ENCODE measurements around the gene ATP7A. TPM values are rescaled to one million over a fixed set of nuclear protein-coding genes. Genes with fewer than 3 reads are reported as not detected.

ATP7A gene
- total RNA-seq, 2 experiments from 2014 or later = 13.4 to 13.5 TPM

DNA sequence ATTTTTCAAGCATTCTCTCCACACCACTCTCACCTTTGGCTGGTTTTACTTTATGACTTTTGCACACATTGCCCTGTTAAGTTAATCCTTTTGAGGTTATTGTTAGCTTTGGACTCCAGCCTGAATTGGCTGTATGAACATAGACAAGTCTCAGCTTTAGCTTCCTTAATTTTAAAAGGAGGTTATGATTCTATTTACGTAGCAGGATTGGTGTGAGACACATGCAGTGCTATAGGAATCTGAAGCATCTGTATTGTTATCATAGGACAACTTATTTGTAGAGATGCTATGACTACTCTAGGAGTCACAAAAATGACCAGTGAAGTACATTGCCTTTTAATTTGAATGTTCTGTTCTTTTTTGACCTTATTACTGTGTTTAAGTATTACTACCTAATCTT is 43.2 kb downstream of the ATP7A start:
- no peak for ATAC-seq (ENCODE audit: low read depth)
- Mint-ChIP-seq H3K9me3 (peaks cover 2% of the 10 kb centered on the region), H3K4me3 (no peak overlapping the region), H3K27ac (no peak overlapping the region), H3K27me3 (no peaks in the 10 kb centered on the region), H3K4me1 (peaks cover 12% of the 10 kb centered on the region), H3K36me3 (peaks cover 12% of the 10 kb centered on the region)
- no peak for DNase-seq
- POLR2A ChIA-PET = no interaction called here

DNA sequence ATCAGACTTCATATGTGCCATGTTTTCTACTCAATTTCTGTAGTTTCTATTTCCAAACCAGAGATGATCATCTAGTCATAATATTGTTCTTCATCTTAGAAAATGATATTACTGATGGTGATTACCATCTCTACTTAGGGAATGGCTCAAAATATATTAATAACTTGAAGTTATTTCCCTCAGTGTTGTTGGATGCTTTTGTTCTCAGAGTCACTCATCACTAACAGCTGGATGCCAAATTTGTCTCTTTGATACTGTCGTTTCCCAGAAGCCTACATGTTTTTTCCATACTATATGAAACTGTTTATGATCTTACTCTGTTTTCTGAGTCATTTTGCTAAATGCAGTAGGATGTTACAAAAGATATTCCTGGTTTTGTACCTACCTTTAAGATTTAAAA is 50.1 kb downstream of the ATP7A start:
- DNase-seq = no peak
- no peaks in the 10 kb centered on the region for H3K27me3 Mint-ChIP-seq
- H3K9me3 Mint-ChIP-seq = peaks cover 2% of the 10 kb centered on the region
- POLR2A ChIA-PET = no interaction called here
- no peak for ATAC-seq (ENCODE audit: low read depth)
- peak overlapping the region; percentile 16 for H3K4me3 Mint-ChIP-seq
- H3K36me3 Mint-ChIP-seq = peaks cover 17% of the 10 kb centered on the region
- H3K27ac Mint-ChIP-seq = no peak overlapping the region
- H3K4me1 Mint-ChIP-seq = peaks cover 19% of the 10 kb centered on the region

DNA sequence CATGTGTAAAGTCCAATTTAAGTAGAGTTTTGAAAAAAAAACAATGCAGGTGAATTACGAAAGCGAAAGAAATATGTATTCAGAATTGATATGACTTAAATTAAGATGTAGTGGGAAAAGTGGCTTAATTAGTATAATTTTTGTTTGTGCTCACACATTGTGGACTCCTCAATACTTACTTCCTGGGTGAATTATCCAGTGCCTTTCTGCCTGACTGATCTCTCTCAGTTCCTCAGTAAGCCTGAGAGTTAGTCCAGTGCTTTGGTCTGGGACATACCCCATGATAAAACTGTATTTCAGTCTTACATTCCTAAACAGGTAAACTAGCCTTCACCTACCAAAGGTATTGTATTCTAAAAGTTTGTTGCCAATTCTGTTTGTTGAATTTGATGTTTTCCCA is 50.6 kb downstream of the ATP7A start:
- Mint-ChIP-seq H3K27me3 (no peaks in the 10 kb centered on the region), H3K36me3 (peaks cover 18% of the 10 kb centered on the region), H3K4me3 (peak overlapping the region; percentile 16), H3K9me3 (peaks cover 2% of the 10 kb centered on the region), H3K27ac (no peak overlapping the region), H3K4me1 (peaks cover 18% of the 10 kb centered on the region)
- DNase-seq (no peak), ATAC-seq (ENCODE audit: low read depth) (no peak)
- POLR2A ChIA-PET = no interaction called here

DNA sequence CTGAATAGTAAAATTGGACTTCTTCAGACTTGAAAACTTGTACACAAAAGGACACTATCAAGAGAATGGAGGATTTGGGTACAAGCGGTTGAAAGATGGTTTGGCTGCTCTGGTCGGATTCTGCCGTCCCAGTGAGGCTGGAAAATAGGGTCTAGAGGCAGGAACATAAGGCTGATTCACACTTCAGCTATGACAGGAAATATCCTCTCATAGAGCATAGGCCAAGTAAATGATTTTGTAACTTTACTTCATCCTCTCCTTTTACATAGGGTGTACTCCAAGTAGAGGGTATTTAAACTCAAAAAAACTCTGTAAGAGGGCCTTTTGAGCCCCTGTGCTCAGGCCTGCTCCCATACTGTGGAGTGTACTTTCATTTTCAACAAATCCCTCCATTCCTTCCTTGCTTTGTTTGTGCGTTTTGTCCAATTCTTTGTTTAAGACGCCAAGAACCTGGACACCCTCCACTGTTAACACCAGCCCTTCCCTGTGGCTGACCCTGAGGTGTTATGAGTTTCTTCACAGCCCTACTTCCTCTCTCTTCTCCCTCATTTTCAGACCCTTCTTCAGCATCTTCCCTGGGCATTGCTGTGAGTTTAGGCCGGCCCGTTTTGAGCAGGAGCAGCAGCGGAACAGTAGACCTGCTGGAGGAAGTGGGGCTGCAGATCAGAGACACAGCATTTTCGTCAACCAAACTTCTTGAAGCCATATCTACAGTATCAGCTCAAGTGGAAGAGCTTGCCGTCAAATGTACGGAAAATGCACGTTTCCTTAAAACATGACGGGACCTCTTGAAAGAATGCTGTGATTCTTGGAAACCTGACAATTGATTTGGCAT is 51.8 kb downstream of the ATP7A start:
- POLR2A ChIA-PET = no interaction called here
- H3K36me3 Mint-ChIP-seq = peaks cover 15% of the 10 kb centered on the region
- H3K27ac Mint-ChIP-seq = peak overlapping the region; percentile 87
- H3K4me1 Mint-ChIP-seq = peaks cover 18% of the 10 kb centered on the region
- DNase-seq = no peak
- peaks cover 2% of the 10 kb centered on the region for H3K9me3 Mint-ChIP-seq
- ATAC-seq (ENCODE audit: low read depth) = peak; percentile 65
- peak overlapping the region; percentile 76 for H3K4me3 Mint-ChIP-seq
- no peaks in the 10 kb centered on the region for H3K27me3 Mint-ChIP-seq

DNA sequence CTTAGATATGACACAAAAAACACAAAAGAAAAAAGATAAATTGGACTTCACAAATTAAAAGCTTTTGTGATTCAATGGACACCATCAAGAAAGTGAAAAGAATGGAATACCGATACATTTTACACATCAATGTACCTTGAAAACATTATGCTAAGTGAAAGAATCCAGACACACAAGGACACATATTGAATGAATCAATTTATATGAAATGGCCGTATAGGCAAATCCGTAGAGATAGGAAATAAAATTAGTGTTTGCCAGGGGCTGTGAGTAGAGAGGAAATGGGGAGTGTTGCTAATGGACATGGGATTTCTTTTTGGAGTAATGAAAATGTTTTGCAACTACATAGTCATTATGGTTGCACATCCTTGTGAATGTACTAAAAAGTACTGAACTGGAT is 55.9 kb downstream of the ATP7A start:
- no peak for DNase-seq
- H3K9me3 Mint-ChIP-seq = no peaks in the 10 kb centered on the region

DNA sequence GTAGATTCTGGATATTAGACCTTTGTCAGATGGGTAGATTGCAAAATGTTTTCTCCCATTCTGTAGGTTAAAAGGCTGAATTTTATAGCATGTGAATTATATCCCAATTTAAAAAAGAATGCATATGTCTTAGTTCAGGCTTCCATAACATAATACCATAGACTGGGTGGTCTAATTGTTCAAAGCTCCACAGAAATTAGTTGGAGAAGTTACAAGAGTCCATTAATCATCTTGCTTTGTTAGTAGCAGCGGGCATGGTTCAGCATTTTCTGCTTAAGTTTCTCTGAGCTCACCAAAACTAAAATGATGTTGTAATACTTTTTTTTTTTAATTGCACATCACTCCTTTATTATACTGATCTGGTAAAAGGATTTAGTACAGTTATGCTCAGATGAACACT is 57.1 kb downstream of the ATP7A start:
- DNase-seq (no peak), ATAC-seq (ENCODE audit: low read depth) (no peak)
- no peaks in the 10 kb centered on the region for H3K27me3 Mint-ChIP-seq
- no peaks in the 10 kb centered on the region for H3K9me3 Mint-ChIP-seq
- POLR2A ChIA-PET = no interaction called here
- no peak overlapping the region for H3K4me3 Mint-ChIP-seq
- no peak overlapping the region for H3K27ac Mint-ChIP-seq
- H3K36me3 Mint-ChIP-seq = peaks cover 9% of the 10 kb centered on the region
- H3K4me1 Mint-ChIP-seq = no peaks in the 10 kb centered on the region

More for the DNA sequence above, 55.9 kb downstream of the ATP7A start:
- H3K4me1 Mint-ChIP-seq = peaks cover 7% of the 10 kb centered on the region
- H3K4me3 Mint-ChIP-seq = no peak overlapping the region
- H3K27me3 Mint-ChIP-seq = no peaks in the 10 kb centered on the region
- POLR2A ChIA-PET = no interaction called here
- H3K36me3 Mint-ChIP-seq = peaks cover 10% of the 10 kb centered on the region
- no peak for ATAC-seq (ENCODE audit: low read depth)
- no peak overlapping the region for H3K27ac Mint-ChIP-seq

DNA sequence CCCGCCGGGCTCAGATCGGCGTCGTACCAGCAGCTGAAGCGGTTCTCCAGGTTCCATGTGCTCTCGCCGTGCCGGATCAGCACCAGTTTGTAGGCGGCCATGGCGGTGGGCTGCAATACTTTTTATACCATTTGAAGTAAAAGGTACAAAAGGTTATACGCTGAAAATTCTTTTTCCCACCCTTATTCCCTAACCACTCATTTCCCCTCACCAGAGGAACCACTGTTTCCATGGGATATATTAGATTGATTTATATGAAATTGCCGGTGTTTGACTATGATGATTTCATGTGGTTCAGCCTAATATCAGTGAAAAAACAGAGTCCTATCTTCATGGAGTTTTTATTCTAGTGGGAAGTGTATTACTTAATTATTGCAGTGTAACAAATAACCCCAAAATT is 59.0 kb downstream of the ATP7A start, which contains the start of gene PGAM4:
PGAM4 (minus strand) TSS at position 101 of the 400 bp plus-strand sequence; CDS start at position 101, 0 bp downstream.
- H3K4me1 Mint-ChIP-seq = no peaks in the 10 kb centered on the region
- ATAC-seq (ENCODE audit: low read depth) (no peak), DNase-seq (no peak)
- no peak within 1 kb of the TSS for H3K27ac Mint-ChIP-seq
- H3K4me3 Mint-ChIP-seq = no peak within 1 kb of the TSS
- no peaks in the 10 kb centered on the region for H3K9me3 Mint-ChIP-seq
- POLR2A ChIA-PET = no interaction called here
- peaks cover 11% of the 10 kb centered on the region for H3K36me3 Mint-ChIP-seq
- no peaks in the 10 kb centered on the region for H3K27me3 Mint-ChIP-seq

DNA sequence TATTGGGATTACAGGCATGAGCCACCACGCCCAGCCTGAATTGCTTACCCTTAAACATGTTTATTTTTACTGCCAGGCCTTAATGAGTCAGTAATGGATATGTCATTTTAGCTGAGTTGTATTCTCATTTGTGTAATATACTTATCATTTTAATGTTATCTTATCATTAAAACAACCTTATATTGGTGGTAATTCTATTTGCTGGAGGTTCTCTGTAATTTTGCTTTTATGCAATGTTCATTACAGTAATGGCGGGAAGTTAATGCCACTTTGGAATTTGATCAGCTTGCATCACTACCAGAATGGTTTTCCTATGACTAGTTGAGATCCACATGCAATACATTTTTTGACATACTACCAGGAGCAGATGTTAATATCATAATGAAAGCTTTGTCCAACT is 65.3 kb downstream of the ATP7A start:
- Mint-ChIP-seq H3K36me3 (peaks cover 11% of the 10 kb centered on the region), H3K27ac (no peak overlapping the region), H3K27me3 (no peaks in the 10 kb centered on the region), H3K4me1 (no peaks in the 10 kb centered on the region), H3K9me3 (no peaks in the 10 kb centered on the region), H3K4me3 (no peak overlapping the region)
- no peak for DNase-seq
- no peak for ATAC-seq (ENCODE audit: low read depth)
- POLR2A ChIA-PET = no interaction called here

DNA sequence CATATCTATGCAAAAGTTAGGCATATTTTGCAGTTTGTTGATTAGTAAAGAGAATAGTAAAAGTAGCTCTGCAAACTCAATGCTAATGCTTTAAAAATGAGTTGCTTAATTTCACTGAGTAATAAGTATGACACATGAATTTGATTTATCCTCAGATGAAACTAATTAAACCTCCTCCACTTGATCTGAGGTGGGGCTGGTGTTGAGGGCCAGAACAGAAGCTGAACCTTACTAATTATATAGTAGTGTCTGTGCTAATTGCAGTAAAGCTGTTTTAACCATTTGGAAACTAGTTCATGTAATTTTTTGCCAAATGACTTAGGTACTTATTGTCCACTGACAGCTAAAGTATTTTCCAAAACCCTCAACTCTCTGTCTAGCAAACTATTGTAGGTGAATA is 66.6 kb downstream of the ATP7A start:
- Mint-ChIP-seq H3K27me3 (no peaks in the 10 kb centered on the region), H3K27ac (no peak overlapping the region), H3K9me3 (no peaks in the 10 kb centered on the region), H3K36me3 (peaks cover 11% of the 10 kb centered on the region), H3K4me1 (no peaks in the 10 kb centered on the region), H3K4me3 (no peak overlapping the region)
- POLR2A ChIA-PET = no interaction called here
- DNase-seq = no peak
- ATAC-seq (ENCODE audit: low read depth) = no peak

DNA sequence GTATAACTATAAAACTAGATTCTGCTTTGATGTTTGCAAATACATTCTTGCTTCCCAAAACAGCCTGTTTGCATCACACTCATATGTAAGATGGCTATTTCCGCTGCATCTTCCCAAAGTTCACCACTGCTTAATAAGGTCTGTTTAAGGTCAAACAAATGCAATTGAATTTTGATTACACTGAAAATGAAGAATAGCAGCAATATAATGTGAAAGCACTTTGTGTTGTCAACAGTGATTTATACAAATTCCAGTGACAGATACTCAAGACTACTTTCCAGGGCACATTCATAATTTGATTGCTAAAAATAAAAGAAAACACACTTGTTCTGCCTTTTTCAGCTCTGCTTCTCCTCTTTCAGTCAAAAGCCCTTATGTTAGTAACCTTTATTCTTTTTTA is 67.0 kb downstream of the ATP7A start:
- no peaks in the 10 kb centered on the region for H3K9me3 Mint-ChIP-seq
- POLR2A ChIA-PET = no interaction called here
- H3K4me1 Mint-ChIP-seq = no peaks in the 10 kb centered on the region
- H3K27ac Mint-ChIP-seq = no peak overlapping the region
- ATAC-seq (ENCODE audit: low read depth) = no peak
- no peaks in the 10 kb centered on the region for H3K27me3 Mint-ChIP-seq
- no peak for DNase-seq
- H3K4me3 Mint-ChIP-seq = no peak overlapping the region
- H3K36me3 Mint-ChIP-seq = peaks cover 11% of the 10 kb centered on the region

DNA sequence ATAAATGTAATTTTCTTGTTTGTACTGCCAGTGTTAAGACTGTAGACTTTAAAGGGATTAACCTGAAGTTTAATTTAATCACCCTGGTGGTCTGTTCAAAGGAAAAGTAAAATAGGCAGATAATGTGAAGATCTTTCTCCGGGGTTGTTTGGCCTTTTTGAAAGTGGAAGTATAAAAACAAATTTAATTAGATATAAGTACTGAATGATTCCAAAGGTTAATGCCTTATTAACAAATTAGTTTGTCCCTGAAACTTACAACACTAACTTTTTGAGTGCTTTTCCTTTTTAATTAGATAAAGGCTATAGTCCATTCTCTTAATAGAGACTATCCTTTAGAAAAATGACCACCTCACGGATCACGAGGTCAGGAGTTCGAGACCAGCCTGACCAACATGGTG is 69.4 kb downstream of the ATP7A start:
- ATAC-seq (ENCODE audit: low read depth) = no peak
- POLR2A ChIA-PET = no interaction called here
- H3K9me3 Mint-ChIP-seq = no peaks in the 10 kb centered on the region

DNA sequence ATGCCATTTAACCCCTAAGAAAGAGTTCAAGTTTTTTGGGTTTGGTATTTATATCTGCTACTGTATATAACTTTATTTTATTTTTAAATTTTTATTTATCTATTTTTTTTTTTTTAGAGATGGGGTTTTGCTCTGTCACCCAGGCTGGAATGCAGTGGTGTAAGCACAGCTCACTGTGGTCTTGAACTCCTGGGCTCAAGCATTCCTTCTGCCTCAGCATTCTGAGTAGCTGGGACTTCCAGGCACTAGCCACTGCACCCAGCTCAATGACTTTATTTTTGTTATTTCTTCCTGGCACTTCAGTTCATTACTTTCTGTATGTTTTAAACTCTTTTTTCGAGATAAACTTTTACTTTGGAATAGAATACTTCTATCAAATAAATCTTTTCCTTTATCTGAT is 101.4 kb downstream of the ATP7A start:
- no peak overlapping the region for H3K27ac Mint-ChIP-seq
- H3K27me3 Mint-ChIP-seq = no peaks in the 10 kb centered on the region
- no peak for DNase-seq
- ATAC-seq (ENCODE audit: low read depth) = no peak
- POLR2A ChIA-PET = interaction anchor here (0.7 kb wide), 1 partner anchor 200 kb away, joined by 3 read pairs; no protein-coding TSS in a partner anchor
- peaks cover 13% of the 10 kb centered on the region for H3K36me3 Mint-ChIP-seq
- peaks cover 2% of the 10 kb centered on the region for H3K4me1 Mint-ChIP-seq
- H3K4me3 Mint-ChIP-seq = no peak overlapping the region
- no peaks in the 10 kb centered on the region for H3K9me3 Mint-ChIP-seq

More for the DNA sequence above, 69.4 kb downstream of the ATP7A start:
- H3K4me1 Mint-ChIP-seq = no peaks in the 10 kb centered on the region
- H3K27ac Mint-ChIP-seq = no peak overlapping the region
- no peak overlapping the region for H3K4me3 Mint-ChIP-seq
- peaks cover 10% of the 10 kb centered on the region for H3K36me3 Mint-ChIP-seq
- no peaks in the 10 kb centered on the region for H3K27me3 Mint-ChIP-seq
- no peak for DNase-seq

DNA sequence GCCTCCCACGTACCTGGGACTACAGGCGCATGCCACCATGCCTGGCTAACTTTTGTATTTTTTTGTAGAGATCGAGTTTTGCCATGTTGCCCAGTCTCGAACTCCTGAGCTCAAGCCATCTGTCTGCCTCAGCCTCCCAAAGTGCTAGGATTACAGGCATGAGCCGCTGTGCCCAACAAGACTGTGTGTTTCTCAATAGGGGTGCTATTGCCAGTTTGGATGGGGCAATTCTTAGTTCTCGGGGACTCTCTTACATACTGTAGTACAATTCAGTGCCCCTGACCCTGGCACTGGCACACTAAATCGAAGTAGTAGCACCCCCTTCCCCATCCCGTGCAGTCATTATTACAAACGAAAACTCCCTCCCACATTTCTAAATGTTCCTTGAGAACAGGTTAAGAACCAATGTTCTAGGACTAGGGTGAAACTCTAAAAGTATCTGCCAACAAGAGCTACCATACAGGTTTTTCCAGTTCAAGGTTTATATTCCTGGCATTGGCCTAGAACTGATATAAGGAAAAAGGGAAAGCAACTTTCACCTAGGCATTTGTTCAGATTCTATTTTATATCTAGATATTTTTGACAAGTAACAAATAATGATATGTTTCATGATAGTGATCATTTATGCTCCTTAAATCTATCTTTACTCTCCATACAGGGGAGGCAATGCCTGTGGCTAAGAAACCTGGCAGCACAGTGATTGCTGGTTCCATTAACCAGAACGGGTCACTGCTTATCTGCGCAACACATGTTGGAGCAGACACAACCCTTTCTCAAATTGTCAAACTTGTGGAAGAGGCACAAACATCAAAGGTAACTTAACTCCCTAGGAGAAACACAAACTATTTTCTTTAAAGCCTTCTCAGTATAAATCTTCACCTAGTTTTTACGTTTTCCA is 109.3 kb downstream of the ATP7A start:
- Mint-ChIP-seq H3K36me3 (peaks cover 11% of the 10 kb centered on the region), H3K4me1 (peaks cover 6% of the 10 kb centered on the region), H3K27ac (no peak overlapping the region)

More for the DNA sequence above, 109.3 kb downstream of the ATP7A start:
- H3K9me3 Mint-ChIP-seq = no peaks in the 10 kb centered on the region
- no peaks in the 10 kb centered on the region for H3K27me3 Mint-ChIP-seq
- DNase-seq = no peak
- POLR2A ChIA-PET = no interaction called here
- H3K4me3 Mint-ChIP-seq = no peak overlapping the region
- no peak for ATAC-seq (ENCODE audit: low read depth)
